HCT116 (cell line): ENCODE data around the gene WLS.
"Not testable (repeated sequence)": the region's sequence is repeated elsewhere in the genome, so short reads cannot be mapped to it uniquely, and the experiment has no call there.

Experiments used
- ATF3 ChIP-seq: IDR thresholded peaks from 2 replicates; pipeline ENCODE4 v1.6.1; 2012
- CTCF ChIP-seq, 3 experiments: fragments of 200-600 bp in 1 of 3; sonication (generic) in 1 of 3; IDR thresholded peaks in 2 of 3; conservative IDR thresholded peaks in 1 of 3; 2 replicates each; pipeline ENCODE4 v1.5.1; 2012 to 2017; ENCODE audit warnings: low read depth in 2 of 3, low read length in 2 of 3, antibody characterized with exemption in 1 of 3, borderline replicate concordance in 1 of 3, control low read depth in 1 of 3, mild to moderate bottlenecking in 1 of 3, mixed read lengths in 1 of 3, mixed run types in 1 of 3, moderate library complexity in 1 of 3; ENCODE audit not compliant: insufficient read depth in 1 of 3
- EZH2phosphoT487 ChIP-seq: fragments of 200-600 bp; IDR thresholded peaks from 2 replicates; pipeline ENCODE4 v1.6.1; 2018; ENCODE audit warnings: antibody characterized with exemption, borderline replicate concordance
- MAX ChIP-seq: IDR thresholded peaks from 2 replicates; pipeline ENCODE4 v1.6.1; 2012
- POLR2A ChIP-seq: IDR thresholded peaks from 2 replicates; pipeline ENCODE4 v1.7.0; 2011; ENCODE audit warnings: borderline replicate concordance; ENCODE audit not compliant: insufficient read depth, insufficient read length; ENCODE audit errors: extremely low read depth
- RAD21 ChIP-seq: IDR thresholded peaks from 2 replicates; pipeline ENCODE4 v1.6.1; 2012; ENCODE audit warnings: low read depth, mild to moderate bottlenecking
- REST ChIP-seq: IDR thresholded peaks from 2 replicates; pipeline ENCODE4 v1.6.1; 2012; ENCODE audit warnings: low read depth
- ZFX ChIP-seq: fragments of 450-650 bp; IDR thresholded peaks from 2 replicates; pipeline ENCODE4 v1.6.1; 2017
- ZNF274 ChIP-seq: fragments of 200-500 bp; sonication (Bioruptor generic); IDR thresholded peaks from 2 replicates; pipeline ENCODE4 v1.6.1; 2014; ENCODE audit warnings: mild to moderate bottlenecking, low read depth, low read length, inconsistent platforms

GRCh38 chr1:68160935-68161334, 71.4 kb downstream of the WLS start:
- TF ChIP-seq CTCF (IDR thresholded peaks at IDR 0.05 in 2 of 3, conservative IDR thresholded peaks at IDR 0.05 in 1 of 3; ENCODE audit: borderline replicate concordance in 1 of 3, insufficient read depth in 1 of 3, low read depth in 2 of 3, low read length in 2 of 3); ZNF274; MAX; POLR2A; EZH2phosphoT487; REST; RAD21; ZFX; ATF3: not testable (repeated sequence)
